RWPE1 (cell line): ENCODE measurements around the gene PPOX.

Source experiments
- CTCF ChIA-PET: fragments of 350-600 bp; sonication (Branson Sonifier 250); formaldehyde crosslinking; extraction: SDS; loops from one replicate; lab custom pipeline; 2021; lab: Yijun Ruan, JAX
- POLR2A ChIA-PET: fragments of 400-600 bp; formaldehyde crosslinking; extraction: SDS; loops from one replicate; lab custom pipeline; 2020; ENCODE audit warnings: antibody characterized with exemption; ENCODE audit not compliant: low non-redundant PET; lab: Yijun Ruan, JAX
- DNase-seq: peaks from one replicate; pipeline ENCODE4 v3.0.0; 2012; ENCODE audit warnings: low spot score
- H3K27ac ChIP-seq: fragments of 450-650 bp; 2 replicates; pipeline ENCODE4 v1.5.1; 2017
- CTCF ChIP-seq: fragments of 450-650 bp; conservative IDR thresholded peaks from 2 replicates; pipeline ENCODE4 v1.5.1; 2017; ENCODE audit warnings: low read depth, mild to moderate bottlenecking

PPOX gene

DNA sequence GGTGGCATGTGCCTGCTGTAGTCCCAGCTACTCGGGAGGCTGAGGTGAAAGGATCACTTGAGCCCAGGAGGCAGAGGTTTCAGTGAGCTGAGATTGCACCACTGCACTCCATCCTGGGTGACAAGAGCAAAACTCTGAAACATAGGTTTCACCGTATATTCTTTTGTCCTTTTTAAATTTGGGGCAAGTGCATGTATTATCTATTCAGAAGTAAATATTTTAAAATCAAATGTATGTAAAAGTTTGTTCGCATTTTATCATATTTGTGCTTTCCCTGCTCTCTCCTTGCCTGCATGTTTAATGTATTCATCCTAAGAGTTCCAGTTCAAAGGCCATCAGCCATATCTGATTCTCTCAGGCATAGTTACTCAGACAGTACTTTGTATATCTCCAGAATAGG, 20.4 kb upstream of the PPOX start:
- ChIA-PET POLR2A (no interaction called here), CTCF (interaction anchor here (1.0 kb wide), 1 partner anchor 311 kb away, joined by 3 read pairs; no protein-coding TSS in a partner anchor)
- no peak overlapping the region for H3K27ac ChIP-seq
- TF ChIP-seq CTCF = no peak
- DNase-seq = no peak

- no peak for DNase-seq
- ChIA-PET CTCF (interaction anchor here (0.6 kb wide), 2 partner anchors 19 to 170 kb away, joined by 3 to 4 read pairs; no protein-coding TSS in a partner anchor), POLR2A (interaction anchor here (0.5 to 2.0 kb wide), 3 partner anchors 13 to 27 kb away, joined by 3 to 6 read pairs (median 4); partner anchors contain the start of gene PPOX)
- H3K27ac ChIP-seq = no peak overlapping the region
- no peak for TF ChIP-seq CTCF
Observed at GRCh38 chr1:161153176-161153575, 13.1 kb upstream of the PPOX start.

GRCh38 chr1:161153682-161154337, 12.4 kb upstream of the PPOX start, which contains the start of gene UFC1:
Gene UFC1 (plus strand): TSS chr1:161153978. CDS start chr1:161153998, 20 bp downstream.
- TF ChIP-seq CTCF = no peak
- H3K27ac ChIP-seq = peak within 1 kb of the TSS; percentile 97
- DNase-seq = peak; percentile 80
- CTCF ChIA-PET = interaction anchor here (0.6 kb wide), 2 partner anchors 20 to 169 kb away, joined by 3 to 4 read pairs; no protein-coding TSS in a partner anchor
- POLR2A ChIA-PET = interaction anchor here (0.5 to 2.0 kb wide), 3 partner anchors 12 to 28 kb away, joined by 3 to 6 read pairs (median 4); partner anchors contain the start of gene PPOX

DNA sequence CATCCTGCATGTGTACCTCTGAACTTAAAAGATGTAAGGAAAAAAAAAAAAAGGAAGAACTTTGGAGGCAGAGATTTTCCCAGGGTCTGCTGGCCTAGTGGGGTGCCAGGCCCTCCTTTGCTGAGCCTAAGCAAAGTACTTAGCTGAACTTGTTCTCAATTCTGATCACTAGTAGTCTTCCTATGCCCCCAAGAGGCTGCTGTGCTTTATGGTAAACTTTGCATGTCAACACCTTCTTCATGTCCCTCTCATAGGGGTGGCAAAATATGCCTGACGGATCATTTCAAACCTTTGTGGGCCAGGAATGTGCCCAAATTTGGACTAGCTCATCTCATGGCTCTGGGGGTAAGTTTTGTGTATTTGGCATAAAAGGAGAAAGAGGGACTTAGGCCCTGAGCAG, 8.4 kb upstream of the PPOX start:
- ChIA-PET CTCF (interaction anchor here (0.6 to 0.7 kb wide), 2 partner anchors 19 to 127 kb away, joined by 3 read pairs; partner anchors contain the start of gene B4GALT3), POLR2A (no interaction called here)
- DNase-seq = no peak
- no peak overlapping the region for H3K27ac ChIP-seq
- no peak for TF ChIP-seq CTCF

- ChIA-PET POLR2A (interaction anchor here (0.6 kb wide), 1 partner anchor 91 kb away, joined by 4 read pairs; no protein-coding TSS in a partner anchor), CTCF (interaction anchor here (0.7 kb wide), 1 partner anchor 19 kb away, joined by 3 read pairs; the partner anchor contains the start of gene B4GALT3)
- no peak for DNase-seq
- peak overlapping the region; percentile 79 for H3K27ac ChIP-seq
- no peak for TF ChIP-seq CTCF
Observed at GRCh38 chr1:161158316-161159010, 7.8 kb upstream of the PPOX start.
